CD4-positive, alpha-beta memory T cell (primary cell): ENCODE measurements around the gene TRIM49C. TPM values are rescaled to one million over a fixed set of nuclear protein-coding genes. Genes with fewer than 3 reads are reported as not detected.

ENCODE experiments used
- polyA plus RNA-seq, 2 donors: library from polyadenylated mRNA; unstranded; fragments of 300-500 nt; fragmentation: Illumina TruSeq; gene quantifications; one replicate each; pipeline ENCODE4 v1.2.3, GENCODE V29; 2021
- total RNA-seq, 2 experiments: library from RNA; stranded (reverse); gene quantifications; one replicate each; pipeline ENCODE4 v1.2.3, GENCODE V29; 2021

Gene TRIM49C
- total and polyA plus RNA-seq, 4 experiments from 2014 or later: not detected

Other genes starting within 250 kb of the TRIM49C start
- gene TRIM49, start 222.5 kb upstream of the TRIM49C start, total RNA-seq: not detected
- gene TRIM49, start 222.5 kb upstream of the TRIM49C start, polyA plus RNA-seq: not detected
- gene TRIM64B, start 152.6 kb upstream of the TRIM49C start, total RNA-seq: not detected
- not detected for gene TRIM64B, start 152.6 kb upstream of the TRIM49C start, polyA plus RNA-seq
- gene TRIM49D1, start 108.9 kb upstream of the TRIM49C start, total RNA-seq: not detected
- gene TRIM49D1, start 108.9 kb upstream of the TRIM49C start, polyA plus RNA-seq: not detected
- gene TRIM49D2, start 107.0 kb upstream of the TRIM49C start, total RNA-seq: not detected
- gene TRIM49D2, start 107.0 kb upstream of the TRIM49C start, polyA plus RNA-seq: not detected
- not detected for gene TRIM64, start 65.1 kb upstream of the TRIM49C start, total RNA-seq
- gene TRIM64, start 65.1 kb upstream of the TRIM49C start, polyA plus RNA-seq: not detected
- not detected for gene UBTFL1, start 54.8 kb downstream of the TRIM49C start, total RNA-seq
- gene UBTFL1, start 54.8 kb downstream of the TRIM49C start, polyA plus RNA-seq: not detected
- not detected for gene NAALAD2, start 103.6 kb downstream of the TRIM49C start, total RNA-seq
- gene NAALAD2, start 103.6 kb downstream of the TRIM49C start, polyA plus RNA-seq: under 1 TPM in 1 of 2 donors, not detected in 1; 0.08 TPM
- 10 to 100 TPM; 70.2 to 78.4 TPM for gene CHORDC1, start 191.9 kb downstream of the TRIM49C start, total RNA-seq
- 10 to 100 TPM; 22.2 to 47.7 TPM for gene CHORDC1, start 191.9 kb downstream of the TRIM49C start, polyA plus RNA-seq